Measurements from ENCODE around the gene SLC26A2. TPM values are rescaled to one million over a fixed set of nuclear protein-coding genes. Genes with fewer than 3 reads are reported as not detected.

Gene SLC26A2
- total and polyA plus RNA-seq, 2 experiments from 2014 or later = 3.5 to 11.5 TPM

DNA sequence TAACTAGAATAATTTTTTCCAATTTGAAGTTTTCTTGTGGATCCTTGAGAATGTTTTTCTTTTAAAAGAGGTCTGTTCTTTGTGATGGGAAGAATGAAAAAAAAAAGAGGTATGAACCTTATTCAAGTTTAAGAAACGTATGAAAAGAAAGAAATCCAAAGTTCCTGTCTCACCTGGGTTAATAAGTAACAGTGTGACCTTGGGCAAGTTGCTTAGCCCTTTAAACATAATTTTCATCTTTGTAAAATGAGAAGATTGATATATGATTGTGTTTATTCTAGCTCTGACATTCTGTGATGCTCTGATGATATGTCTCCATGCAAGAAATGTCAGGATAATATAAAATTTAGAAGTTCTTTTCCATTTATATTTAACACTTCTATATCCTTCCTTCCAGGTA, 19.3 kb downstream of the SLC26A2 start:
- H3F3A ChIP-seq (replicated peaks; ENCODE audit: low read depth) = no peaks in the 10 kb centered on the region
- no peaks in the 10 kb centered on the region for H3K27me3 ChIP-seq (ENCODE audit: insufficient read depth)
- H4K20me1 ChIP-seq (replicated peaks; ENCODE audit: insufficient read depth) = 0 out of 2 replicates have a peak, but pooled peaks cover 4% of the 10 kb centered on the region
- TF ChIP-seq, protein P1, sequence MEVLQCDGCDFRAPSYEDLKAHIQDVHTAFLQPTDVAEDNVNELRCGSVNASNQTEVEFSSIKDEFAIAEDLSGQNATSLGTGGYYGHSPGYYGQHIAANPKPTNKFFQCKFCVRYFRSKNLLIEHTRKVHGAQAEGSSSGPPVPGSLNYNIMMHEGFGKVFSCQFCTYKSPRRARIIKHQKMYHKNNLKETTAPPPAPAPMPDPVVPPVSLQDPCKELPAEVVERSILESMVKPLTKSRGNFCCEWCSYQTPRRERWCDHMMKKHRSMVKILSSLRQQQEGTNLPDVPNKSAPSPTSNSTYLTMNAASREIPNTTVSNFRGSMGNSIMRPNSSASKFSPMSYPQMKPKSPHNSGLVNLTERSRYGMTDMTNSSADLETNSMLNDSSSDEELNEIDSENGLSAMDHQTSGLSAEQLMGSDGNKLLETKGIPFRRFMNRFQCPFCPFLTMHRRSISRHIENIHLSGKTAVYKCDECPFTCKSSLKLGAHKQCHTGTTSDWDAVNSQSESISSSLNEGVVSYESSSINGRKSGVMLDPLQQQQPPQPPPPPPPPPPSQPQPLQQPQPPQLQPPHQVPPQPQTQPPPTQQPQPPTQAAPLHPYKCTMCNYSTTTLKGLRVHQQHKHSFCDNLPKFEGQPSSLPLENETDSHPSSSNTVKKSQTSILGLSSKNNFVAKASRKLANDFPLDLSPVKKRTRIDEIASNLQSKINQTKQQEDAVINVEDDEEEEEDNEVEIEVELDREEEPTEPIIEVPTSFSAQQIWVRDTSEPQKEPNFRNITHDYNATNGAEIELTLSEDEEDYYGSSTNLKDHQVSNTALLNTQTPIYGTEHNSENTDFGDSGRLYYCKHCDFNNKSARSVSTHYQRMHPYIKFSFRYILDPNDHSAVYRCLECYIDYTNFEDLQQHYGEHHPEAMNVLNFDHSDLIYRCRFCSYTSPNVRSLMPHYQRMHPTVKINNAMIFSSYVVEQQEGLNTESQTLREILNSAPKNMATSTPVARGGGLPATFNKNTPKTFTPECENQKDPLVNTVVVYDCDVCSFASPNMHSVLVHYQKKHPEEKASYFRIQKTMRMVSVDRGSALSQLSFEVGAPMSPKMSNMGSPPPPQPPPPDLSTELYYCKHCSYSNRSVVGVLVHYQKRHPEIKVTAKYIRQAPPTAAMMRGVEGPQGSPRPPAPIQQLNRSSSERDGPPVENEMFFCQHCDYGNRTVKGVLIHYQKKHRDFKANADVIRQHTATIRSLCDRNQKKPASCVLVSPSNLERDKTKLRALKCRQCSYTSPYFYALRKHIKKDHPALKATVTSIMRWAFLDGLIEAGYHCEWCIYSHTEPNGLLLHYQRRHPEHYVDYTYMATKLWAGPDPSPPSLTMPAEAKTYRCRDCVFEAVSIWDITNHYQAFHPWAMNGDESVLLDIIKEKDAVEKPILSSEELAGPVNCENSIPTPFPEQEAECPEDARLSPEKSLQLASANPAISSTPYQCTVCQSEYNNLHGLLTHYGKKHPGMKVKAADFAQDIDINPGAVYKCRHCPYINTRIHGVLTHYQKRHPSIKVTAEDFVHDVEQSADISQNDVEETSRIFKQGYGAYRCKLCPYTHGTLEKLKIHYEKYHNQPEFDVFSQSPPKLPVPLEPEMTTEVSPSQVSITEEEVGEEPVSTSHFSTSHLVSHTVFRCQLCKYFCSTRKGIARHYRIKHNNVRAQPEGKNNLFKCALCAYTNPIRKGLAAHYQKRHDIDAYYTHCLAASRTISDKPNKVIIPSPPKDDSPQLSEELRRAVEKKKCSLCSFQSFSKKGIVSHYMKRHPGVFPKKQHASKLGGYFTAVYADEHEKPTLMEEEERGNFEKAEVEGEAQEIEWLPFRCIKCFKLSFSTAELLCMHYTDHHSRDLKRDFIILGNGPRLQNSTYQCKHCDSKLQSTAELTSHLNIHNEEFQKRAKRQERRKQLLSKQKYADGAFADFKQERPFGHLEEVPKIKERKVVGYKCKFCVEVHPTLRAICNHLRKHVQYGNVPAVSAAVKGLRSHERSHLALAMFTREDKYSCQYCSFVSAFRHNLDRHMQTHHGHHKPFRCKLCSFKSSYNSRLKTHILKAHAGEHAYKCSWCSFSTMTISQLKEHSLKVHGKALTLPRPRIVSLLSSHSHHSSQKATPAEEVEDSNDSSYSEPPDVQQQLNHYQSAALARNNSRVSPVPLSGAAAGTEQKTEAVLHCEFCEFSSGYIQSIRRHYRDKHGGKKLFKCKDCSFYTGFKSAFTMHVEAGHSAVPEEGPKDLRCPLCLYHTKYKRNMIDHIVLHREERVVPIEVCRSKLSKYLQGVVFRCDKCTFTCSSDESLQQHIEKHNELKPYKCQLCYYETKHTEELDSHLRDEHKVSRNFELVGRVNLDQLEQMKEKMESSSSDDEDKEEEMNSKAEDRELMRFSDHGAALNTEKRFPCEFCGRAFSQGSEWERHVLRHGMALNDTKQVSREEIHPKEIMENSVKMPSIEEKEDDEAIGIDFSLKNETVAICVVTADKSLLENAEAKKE (CRISPR knock-in tag; IDR thresholded peaks at IDR 0.05) = no peak
- TF ChIP-seq CTCF (conservative IDR thresholded peaks at IDR 0.05; ENCODE audit: low read depth in 2 of 2) (no peak), JUNB (IDR thresholded peaks at IDR 0.05; ENCODE audit: unreplicated experiment) (no peak), ZNF331 (CRISPR knock-in tag; IDR thresholded peaks at IDR 0.05; ENCODE audit: low read depth) (no peak), STAT1 (IDR thresholded peaks at IDR 0.05; ENCODE audit: unreplicated experiment) (no peak), EZH2phosphoT487 (IDR thresholded peaks at IDR 0.05; ENCODE audit: unreplicated experiment) (no peak)
- TF ChIP-seq, protein P2, sequence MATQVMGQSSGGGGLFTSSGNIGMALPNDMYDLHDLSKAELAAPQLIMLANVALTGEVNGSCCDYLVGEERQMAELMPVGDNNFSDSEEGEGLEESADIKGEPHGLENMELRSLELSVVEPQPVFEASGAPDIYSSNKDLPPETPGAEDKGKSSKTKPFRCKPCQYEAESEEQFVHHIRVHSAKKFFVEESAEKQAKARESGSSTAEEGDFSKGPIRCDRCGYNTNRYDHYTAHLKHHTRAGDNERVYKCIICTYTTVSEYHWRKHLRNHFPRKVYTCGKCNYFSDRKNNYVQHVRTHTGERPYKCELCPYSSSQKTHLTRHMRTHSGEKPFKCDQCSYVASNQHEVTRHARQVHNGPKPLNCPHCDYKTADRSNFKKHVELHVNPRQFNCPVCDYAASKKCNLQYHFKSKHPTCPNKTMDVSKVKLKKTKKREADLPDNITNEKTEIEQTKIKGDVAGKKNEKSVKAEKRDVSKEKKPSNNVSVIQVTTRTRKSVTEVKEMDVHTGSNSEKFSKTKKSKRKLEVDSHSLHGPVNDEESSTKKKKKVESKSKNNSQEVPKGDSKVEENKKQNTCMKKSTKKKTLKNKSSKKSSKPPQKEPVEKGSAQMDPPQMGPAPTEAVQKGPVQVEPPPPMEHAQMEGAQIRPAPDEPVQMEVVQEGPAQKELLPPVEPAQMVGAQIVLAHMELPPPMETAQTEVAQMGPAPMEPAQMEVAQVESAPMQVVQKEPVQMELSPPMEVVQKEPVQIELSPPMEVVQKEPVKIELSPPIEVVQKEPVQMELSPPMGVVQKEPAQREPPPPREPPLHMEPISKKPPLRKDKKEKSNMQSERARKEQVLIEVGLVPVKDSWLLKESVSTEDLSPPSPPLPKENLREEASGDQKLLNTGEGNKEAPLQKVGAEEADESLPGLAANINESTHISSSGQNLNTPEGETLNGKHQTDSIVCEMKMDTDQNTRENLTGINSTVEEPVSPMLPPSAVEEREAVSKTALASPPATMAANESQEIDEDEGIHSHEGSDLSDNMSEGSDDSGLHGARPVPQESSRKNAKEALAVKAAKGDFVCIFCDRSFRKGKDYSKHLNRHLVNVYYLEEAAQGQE (IDR thresholded peaks at IDR 0.05; ENCODE audit: unreplicated experiment) = no peak
- no peaks in the 10 kb centered on the region for H3K4me1 ChIP-seq (ENCODE audit: insufficient read depth)
- H3K4me3 ChIP-seq = no peak overlapping the region
- H2AFZ ChIP-seq = no peak overlapping the region
- Mint-ChIP-seq H3K27ac (no peak overlapping the region), H3K36me3 (ENCODE audit: low read depth) (no peaks in the 10 kb centered on the region), H3K9me3 (no peaks in the 10 kb centered on the region), H3K4me3 (no peak overlapping the region), H3K4me1 (no peaks in the 10 kb centered on the region), H3K27me3 (ENCODE audit: insufficient read depth, low read depth, poor library complexity) (no peaks in the 10 kb centered on the region)
- no peaks in the 10 kb centered on the region for H3K79me2 ChIP-seq (replicated peaks; ENCODE audit: insufficient read depth)
- ATAC-seq (no peak), DNase-seq (ENCODE audit: low spot score) (no peak)
- H3K9me2 ChIP-seq (ENCODE audit: insufficient read depth) = no peaks in the 10 kb centered on the region
- no peak overlapping the region for H3K27ac ChIP-seq (ENCODE audit: low read depth)
- H3K36me3 ChIP-seq (ENCODE audit: insufficient read depth) = no peaks in the 10 kb centered on the region
- H3K4me2 ChIP-seq = no peak overlapping the region

All from GM23338 (cell line).